Karpas-422 (cell line): ENCODE results near the gene NTNG2. TPM values are rescaled to one million over a fixed set of nuclear protein-coding genes. Genes with fewer than 3 reads are reported as not detected.

ENCODE experiments used
- DNase-seq: peaks from one replicate; pipeline ENCODE4 v3.0.0-alpha.2; 2015
- H2AFZ ChIP-seq: fragments of 200-600 bp; sonication (generic); 2 replicates; pipeline ENCODE4 v1.6.1; 2014; ENCODE audit warnings: antibody characterized with exemption, low read length, mixed read lengths
- H3K27ac ChIP-seq: fragments of 200-600 bp; sonication (generic); 2 replicates; pipeline ENCODE4 v1.5.1; 2014; ENCODE audit warnings: mild to moderate bottlenecking, low read length, moderate library complexity
- H3K27me3 ChIP-seq: fragments of 200-600 bp; sonication (generic); 2 replicates; pipeline ENCODE4 v1.6.1; 2014; ENCODE audit warnings: low read length, mixed read lengths
- H3K36me3 ChIP-seq: fragments of 200-600 bp; sonication (generic); 2 replicates; pipeline ENCODE4 v1.6.1; 2014; ENCODE audit warnings: low read length, mixed read lengths; ENCODE audit not compliant: insufficient read depth
- H3K4me1 ChIP-seq: fragments of 200-600 bp; sonication (generic); 2 replicates; pipeline ENCODE4 v1.6.1; 2014; ENCODE audit warnings: mild to moderate bottlenecking, low read length, mixed read lengths
- H3K4me2 ChIP-seq: fragments of 200-600 bp; sonication (generic); 2 replicates; pipeline ENCODE4 v1.6.1; 2014; ENCODE audit warnings: low read length, low read depth, mild to moderate bottlenecking; ENCODE audit not compliant: poor library complexity, severe bottlenecking
- H3K4me3 ChIP-seq: fragments of 200-600 bp; sonication (generic); 2 replicates; pipeline ENCODE4 v1.5.1; 2014; ENCODE audit warnings: mild to moderate bottlenecking, antibody characterized with exemption, low read length, mixed read lengths
- H3K79me2 ChIP-seq: fragments of 200-600 bp; sonication (generic); 2 replicates; pipeline ENCODE4 v1.6.1; 2014; ENCODE audit warnings: mild to moderate bottlenecking, low read length, mixed read lengths
- H3K9ac ChIP-seq: fragments of 200-600 bp; sonication (generic); 2 replicates; pipeline ENCODE4 v1.6.0; 2014; ENCODE audit warnings: low read length
- H3K9me2 ChIP-seq: fragments of 200-600 bp; sonication (generic), shearing (Covaris generic); replicated peaks from 2 replicates; pipeline ENCODE4 v1.6.0; 2014; ENCODE audit warnings: mild to moderate bottlenecking, low read length, moderate library complexity; ENCODE audit not compliant: insufficient read depth
- H3K9me3 ChIP-seq: fragments of 300-700, 200-600 bp; sonication (generic); 2 replicates; pipeline ENCODE4 v1.6.1; 2014; ENCODE audit warnings: low read length, mixed read lengths
- H4K20me1 ChIP-seq: fragments of 200-600 bp; sonication (generic); 2 replicates; pipeline ENCODE4 v1.6.1; 2014; ENCODE audit warnings: mild to moderate bottlenecking, antibody characterized with exemption, low read length, low read depth; ENCODE audit not compliant: insufficient read depth
- total RNA-seq: library from RNA; depleted of rRNA; stranded (reverse); fragments of >200 nt; shearing (Covaris generic); gene quantifications from 2 replicates; pipeline ENCODE4 v1.2.3, GENCODE V29; 2014; ENCODE audit warnings: low replicate concordance

The NTNG2 gene
- total RNA-seq, 1 experiment from 2014 or later = 2.5 TPM

DNA sequence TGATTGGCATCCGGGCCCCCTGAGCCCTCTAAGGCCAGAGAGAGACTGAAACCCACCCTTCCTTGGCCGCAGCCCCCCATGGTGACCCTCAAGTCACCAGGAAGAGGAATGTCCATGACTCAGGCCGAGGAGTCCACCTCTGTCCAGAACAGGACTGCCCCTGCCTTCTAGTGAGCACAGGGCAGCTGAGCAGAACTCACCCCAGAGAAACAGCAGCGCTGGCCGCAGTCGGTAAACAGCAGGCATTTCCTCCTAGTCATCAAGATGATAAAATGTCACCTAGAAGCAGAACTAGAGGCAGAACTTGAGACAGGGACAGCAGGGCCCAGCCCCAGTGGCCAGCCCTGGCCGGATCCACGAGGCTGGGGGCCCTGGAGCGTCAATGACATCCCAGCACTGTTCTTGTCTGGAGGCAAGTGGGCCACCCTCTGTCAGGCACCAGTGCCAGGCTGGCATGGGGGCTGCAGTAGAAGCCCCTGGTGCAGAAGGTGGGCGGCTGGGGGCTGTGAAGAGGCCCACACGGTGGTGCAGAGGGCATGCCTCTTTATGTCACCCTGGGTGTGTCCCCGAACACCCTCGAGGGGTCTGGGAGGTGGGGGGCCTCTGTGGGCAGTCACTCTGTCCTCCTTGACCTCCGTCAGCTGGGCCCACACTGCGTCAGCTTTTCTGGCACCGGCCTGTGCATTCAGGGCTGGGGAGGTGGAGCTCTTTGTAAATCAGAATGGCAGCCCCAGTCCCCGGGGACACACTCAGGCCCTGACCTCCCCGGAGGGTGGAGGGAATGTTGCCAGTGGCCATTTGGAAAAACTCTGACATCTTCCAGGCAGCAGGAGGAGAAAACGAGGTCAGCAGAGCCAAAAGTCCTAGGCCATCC, 83.0 kb downstream of the NTNG2 start:
- H3K27ac ChIP-seq = no peak overlapping the region
- peaks cover 11% of the 10 kb centered on the region for H3K4me1 ChIP-seq
- H3K4me2 ChIP-seq = no peak overlapping the region
- H3K79me2 ChIP-seq = no peaks in the 10 kb centered on the region
- no peaks in the 10 kb centered on the region for H3K36me3 ChIP-seq
- H2AFZ ChIP-seq = no peak overlapping the region
- no peaks in the 10 kb centered on the region for H3K9me3 ChIP-seq
- peaks cover 2% of the 10 kb centered on the region; the same call in 1 of the 2 replicates for H3K27me3 ChIP-seq
- no peaks in the 10 kb centered on the region for H3K9me2 ChIP-seq
- DNase-seq = no peak
- no peaks in the 10 kb centered on the region for H4K20me1 ChIP-seq
- H3K4me3 ChIP-seq = no peak overlapping the region
- H3K9ac ChIP-seq = no peak overlapping the region

- Histone ChIP-seq H3K9me2 (no peaks in the 10 kb centered on the region), H3K4me2 (no peak overlapping the region), H3K27me3 (peaks cover 2% of the 10 kb centered on the region; the same call in 1 of the 2 replicates), H3K79me2 (no peaks in the 10 kb centered on the region), H2AFZ (no peak overlapping the region), H3K36me3 (no peaks in the 10 kb centered on the region), H4K20me1 (no peaks in the 10 kb centered on the region), H3K9ac (no peak overlapping the region), H3K27ac (no peak overlapping the region), H3K4me1 (peaks cover 11% of the 10 kb centered on the region), H3K4me3 (no peak overlapping the region), H3K9me3 (no peaks in the 10 kb centered on the region)
- DNase-seq = no peak
Observed at GRCh38 chr9:132245465-132245864, 83.6 kb downstream of the NTNG2 start.

GRCh38 chr9:132247942-132248341, 86.1 kb downstream of the NTNG2 start:
- H3K27me3 ChIP-seq = no peaks in the 10 kb centered on the region
- H3K27ac ChIP-seq = no peak overlapping the region
- H3K9me2 ChIP-seq = no peaks in the 10 kb centered on the region
- H3K79me2 ChIP-seq = no peaks in the 10 kb centered on the region
- H3K4me1 ChIP-seq = 0 out of 2 replicates have a peak, but pooled peaks cover 2% of the 10 kb centered on the region
- no peak overlapping the region for H3K4me3 ChIP-seq
- H3K36me3 ChIP-seq = no peaks in the 10 kb centered on the region
- H4K20me1 ChIP-seq = no peaks in the 10 kb centered on the region
- no peak for DNase-seq
- H2AFZ ChIP-seq = no peak overlapping the region
- H3K4me2 ChIP-seq = no peak overlapping the region
- H3K9me3 ChIP-seq = no peaks in the 10 kb centered on the region
- H3K9ac ChIP-seq = no peak overlapping the region

DNA sequence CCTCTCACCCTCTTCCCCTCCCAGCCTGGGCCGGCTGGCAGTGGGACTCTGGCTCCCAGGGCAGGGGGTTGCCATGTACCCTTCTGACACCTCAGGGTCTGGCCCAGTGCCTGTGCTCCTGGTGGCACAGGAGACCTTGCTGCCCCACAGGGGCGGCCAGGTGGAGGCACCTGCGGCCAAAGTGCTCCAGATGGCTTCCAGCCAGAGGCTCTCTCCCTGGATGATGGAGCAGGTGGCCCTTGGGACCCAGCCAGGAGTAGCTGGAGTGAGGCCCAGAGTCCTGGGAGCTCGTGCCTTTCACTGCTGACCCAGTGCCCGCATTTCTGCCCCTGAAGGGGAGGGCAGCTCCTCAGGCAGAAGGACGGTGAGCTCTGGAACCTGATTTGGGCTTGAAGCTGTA, 87.3 kb downstream of the NTNG2 start:
- H3K4me3 ChIP-seq = no peak overlapping the region

GRCh38 chr9:132249690-132250089, 87.8 kb downstream of the NTNG2 start:
- Histone ChIP-seq H3K9me2 (no peaks in the 10 kb centered on the region), H3K4me1 (0 out of 2 replicates have a peak, but pooled peaks cover 2% of the 10 kb centered on the region), H3K9me3 (no peaks in the 10 kb centered on the region), H3K9ac (no peak overlapping the region), H3K4me3 (no peak overlapping the region), H3K27me3 (no peaks in the 10 kb centered on the region), H3K79me2 (no peaks in the 10 kb centered on the region), H3K27ac (no peak overlapping the region), H2AFZ (no peak overlapping the region), H4K20me1 (no peaks in the 10 kb centered on the region), H3K36me3 (no peaks in the 10 kb centered on the region), H3K4me2 (no peak overlapping the region)
- no peak for DNase-seq

More for the DNA sequence above, 87.3 kb downstream of the NTNG2 start:
- H4K20me1 ChIP-seq = no peaks in the 10 kb centered on the region
- H3K79me2 ChIP-seq = no peaks in the 10 kb centered on the region
- H3K36me3 ChIP-seq = no peaks in the 10 kb centered on the region
- H3K9me2 ChIP-seq = no peaks in the 10 kb centered on the region
- no peak overlapping the region for H3K9ac ChIP-seq
- H3K27ac ChIP-seq = no peak overlapping the region
- H3K27me3 ChIP-seq = no peaks in the 10 kb centered on the region
- H3K4me2 ChIP-seq = no peak overlapping the region
- no peaks in the 10 kb centered on the region for H3K9me3 ChIP-seq
- DNase-seq = no peak
- H2AFZ ChIP-seq = no peak overlapping the region
- 0 out of 2 replicates have a peak, but pooled peaks cover 2% of the 10 kb centered on the region for H3K4me1 ChIP-seq

DNA sequence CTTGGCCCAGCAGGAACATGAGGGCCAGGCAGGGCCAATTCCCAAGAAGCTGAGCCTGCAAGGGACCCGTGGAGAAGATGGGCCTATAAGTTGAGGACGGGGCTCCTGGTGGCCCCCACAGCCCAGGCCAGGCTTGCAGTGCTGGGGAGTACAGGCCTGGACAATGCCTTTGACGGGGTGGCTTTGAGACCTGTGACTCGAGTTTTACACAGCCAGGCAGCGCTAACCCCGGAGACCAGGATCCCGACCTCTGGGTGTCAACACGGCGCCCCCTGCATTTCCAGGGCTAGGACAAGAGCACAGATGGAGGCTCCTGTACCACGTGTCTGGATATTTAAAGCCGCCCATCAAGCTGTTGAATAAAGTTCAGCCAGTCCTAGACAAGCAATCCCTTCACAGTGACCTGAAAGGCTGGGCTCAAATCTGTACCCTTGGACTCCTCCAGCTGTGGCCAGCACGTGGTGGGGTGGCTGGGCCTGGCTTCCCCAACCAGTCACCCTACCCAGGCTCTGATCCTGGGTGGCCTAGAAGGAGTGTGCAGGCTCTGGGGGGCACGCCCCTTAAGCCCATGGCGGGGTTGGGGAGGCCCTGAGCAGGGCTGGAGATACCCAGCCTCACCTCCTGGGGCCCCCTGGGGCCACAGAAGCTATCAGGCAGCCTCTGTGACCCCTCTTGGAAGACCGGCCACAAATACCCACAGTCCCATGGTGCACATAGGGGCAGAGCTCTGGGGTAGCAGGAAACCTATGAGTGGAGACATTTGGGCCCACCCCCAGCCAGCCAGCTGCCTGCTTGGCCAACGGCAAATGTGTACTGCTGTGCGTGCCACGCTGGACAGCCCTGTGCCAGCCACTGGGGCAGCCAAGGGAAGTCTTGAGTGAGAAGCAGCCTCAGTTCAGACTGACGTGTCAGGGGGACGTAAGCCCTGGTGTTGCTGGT, 88.7 kb downstream of the NTNG2 start:
- H2AFZ ChIP-seq = no peak overlapping the region
- H3K27ac ChIP-seq = no peak overlapping the region
- H3K4me2 ChIP-seq = no peak overlapping the region
- no peaks in the 10 kb centered on the region for H3K9me2 ChIP-seq
- no peak overlapping the region for H3K4me3 ChIP-seq
- no peak overlapping the region for H3K9ac ChIP-seq
- no peak for DNase-seq
- 0 out of 2 replicates have a peak, but pooled peaks cover 2% of the 10 kb centered on the region for H3K4me1 ChIP-seq
- H3K27me3 ChIP-seq = no peaks in the 10 kb centered on the region
- H3K9me3 ChIP-seq = no peaks in the 10 kb centered on the region
- no peaks in the 10 kb centered on the region for H3K36me3 ChIP-seq
- no peaks in the 10 kb centered on the region for H4K20me1 ChIP-seq
- H3K79me2 ChIP-seq = no peaks in the 10 kb centered on the region

GRCh38 chr9:132260846-132261245, 99.0 kb downstream of the NTNG2 start:
- Histone ChIP-seq H3K9ac (no peak overlapping the region), H3K4me2 (no peak overlapping the region), H3K4me1 (peaks cover 3% of the 10 kb centered on the region; the same call in 1 of the 2 replicates), H3K27me3 (no peaks in the 10 kb centered on the region), H3K36me3 (peaks cover 25% of the 10 kb centered on the region), H3K9me3 (no peaks in the 10 kb centered on the region), H3K79me2 (no peaks in the 10 kb centered on the region), H4K20me1 (no peaks in the 10 kb centered on the region; the same call in 1 of the 2 replicates), H2AFZ (no peak overlapping the region), H3K9me2 (no peaks in the 10 kb centered on the region), H3K27ac (no peak overlapping the region), H3K4me3 (no peak overlapping the region)
- DNase-seq = no peak

- no peaks in the 10 kb centered on the region for H3K9me2 ChIP-seq
- no peaks in the 10 kb centered on the region for H3K4me1 ChIP-seq
- H3K9ac ChIP-seq = no peak overlapping the region
- no peak overlapping the region for H3K4me3 ChIP-seq
- H3K79me2 ChIP-seq = no peaks in the 10 kb centered on the region
- peaks cover 62% of the 10 kb centered on the region for H3K36me3 ChIP-seq
- no peak overlapping the region for H3K4me2 ChIP-seq
- no peaks in the 10 kb centered on the region for H3K9me3 ChIP-seq
- no peaks in the 10 kb centered on the region; the same call in 1 of the 2 replicates for H4K20me1 ChIP-seq
- no peak for DNase-seq
- no peak overlapping the region for H3K27ac ChIP-seq
- no peaks in the 10 kb centered on the region for H3K27me3 ChIP-seq
- no peak overlapping the region for H2AFZ ChIP-seq
Observed at GRCh38 chr9:132266017-132266416, 104.2 kb downstream of the NTNG2 start.
